ENCODE data around the gene FRMD8.
A peak's percentile ranks its signal among the peaks of the same experiment; 100 is the strongest.
"Not testable (repeated sequence)": the region's sequence is repeated elsewhere in the genome, so short reads cannot be mapped to it uniquely, and the experiment has no call there.

Gene FRMD8

DNA sequence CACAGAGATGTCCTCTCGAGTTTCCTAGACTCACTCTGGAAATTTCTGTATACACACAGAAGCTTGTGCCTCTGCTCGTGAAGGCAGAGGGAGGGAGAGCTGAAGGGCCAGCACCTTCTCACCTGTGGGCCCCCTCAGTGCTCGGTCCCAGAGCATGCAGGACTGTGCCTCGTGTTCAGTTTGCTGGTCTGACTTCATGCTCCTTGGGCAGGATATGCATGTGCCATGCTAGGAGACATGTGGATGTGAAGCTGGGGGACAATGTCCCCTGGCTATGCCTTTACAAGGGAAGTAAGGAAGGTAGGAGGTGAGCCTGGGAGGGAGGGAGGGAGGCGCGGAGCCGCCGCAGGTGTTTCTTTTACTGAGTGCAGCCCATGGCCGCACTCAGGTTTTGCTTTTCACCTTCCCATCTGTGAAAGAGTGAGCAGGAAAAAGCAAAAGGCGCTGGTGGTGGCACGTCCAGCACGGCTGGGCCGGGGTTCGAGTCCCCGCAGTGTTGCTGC, 58.7 kb downstream of the FRMD8 start:
- DNase-seq (ENCODE audit: low spot score in 2 of 2): no peak
- no peak overlapping the region for H3K4me3 Mint-ChIP-seq

DNA sequence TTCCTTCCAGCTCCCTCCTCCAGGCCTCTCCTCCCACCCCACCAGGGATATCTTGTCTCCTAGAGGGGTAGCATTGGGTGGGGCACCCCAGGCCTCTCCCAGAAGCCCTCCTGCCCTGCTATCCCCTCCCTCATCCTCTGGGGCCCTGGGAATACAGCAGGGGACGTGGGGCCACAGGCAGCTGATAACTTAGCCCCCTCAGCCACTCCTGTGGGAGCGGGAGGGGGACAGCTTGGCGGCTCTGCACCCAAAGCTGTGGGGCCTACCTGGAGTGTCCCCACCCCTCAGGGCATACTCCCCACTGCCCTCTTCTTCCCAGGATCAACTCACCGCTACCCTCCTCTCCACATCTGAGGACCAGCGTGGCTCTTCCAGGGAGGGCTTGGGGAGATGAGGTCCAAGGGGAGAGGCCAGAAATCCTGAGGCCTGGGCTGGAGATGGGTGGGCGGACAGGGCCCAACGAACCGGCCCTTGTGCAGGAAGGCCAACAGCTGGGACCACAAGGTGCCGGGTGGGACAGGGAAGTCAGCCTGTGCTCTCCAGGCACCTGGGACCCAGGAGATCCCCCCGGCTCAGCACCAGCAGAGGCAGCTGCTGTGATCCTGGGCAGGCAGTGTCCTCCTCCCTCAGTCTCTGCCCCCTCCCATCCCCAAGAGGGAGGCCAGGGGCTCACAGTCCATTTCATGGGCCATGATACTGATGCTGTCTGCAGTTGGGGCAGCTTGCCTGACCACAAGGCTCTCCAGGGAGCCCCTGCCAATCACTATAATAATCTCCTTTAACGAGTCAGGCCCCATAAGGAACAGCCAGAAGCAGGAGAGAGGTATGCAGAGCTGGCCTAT, 59.4 kb downstream of the FRMD8 start:
- Mint-ChIP-seq H3K4me1 (peaks cover 31% of the 10 kb centered on the region), H3K27ac (peak overlapping the region; percentile 63), H3K9me3 (no peaks in the 10 kb centered on the region), H3K4me3 (no peak overlapping the region), H3K27me3 (no peaks in the 10 kb centered on the region), H3K36me3 (peaks cover 7% of the 10 kb centered on the region)
- ATAC-seq (ENCODE audit: low read depth) (no peak), DNase-seq (ENCODE audit: low spot score in 2 of 2) (no peak)

More for the DNA sequence above, 58.7 kb downstream of the FRMD8 start:
- Mint-ChIP-seq H3K36me3 (peaks cover 5% of the 10 kb centered on the region), H3K27me3 (no peaks in the 10 kb centered on the region), H3K9me3 (no peaks in the 10 kb centered on the region), H3K4me1 (peaks cover 37% of the 10 kb centered on the region), H3K27ac (peak overlapping the region; percentile 92)
- ATAC-seq (ENCODE audit: low read depth): no peak

DNA sequence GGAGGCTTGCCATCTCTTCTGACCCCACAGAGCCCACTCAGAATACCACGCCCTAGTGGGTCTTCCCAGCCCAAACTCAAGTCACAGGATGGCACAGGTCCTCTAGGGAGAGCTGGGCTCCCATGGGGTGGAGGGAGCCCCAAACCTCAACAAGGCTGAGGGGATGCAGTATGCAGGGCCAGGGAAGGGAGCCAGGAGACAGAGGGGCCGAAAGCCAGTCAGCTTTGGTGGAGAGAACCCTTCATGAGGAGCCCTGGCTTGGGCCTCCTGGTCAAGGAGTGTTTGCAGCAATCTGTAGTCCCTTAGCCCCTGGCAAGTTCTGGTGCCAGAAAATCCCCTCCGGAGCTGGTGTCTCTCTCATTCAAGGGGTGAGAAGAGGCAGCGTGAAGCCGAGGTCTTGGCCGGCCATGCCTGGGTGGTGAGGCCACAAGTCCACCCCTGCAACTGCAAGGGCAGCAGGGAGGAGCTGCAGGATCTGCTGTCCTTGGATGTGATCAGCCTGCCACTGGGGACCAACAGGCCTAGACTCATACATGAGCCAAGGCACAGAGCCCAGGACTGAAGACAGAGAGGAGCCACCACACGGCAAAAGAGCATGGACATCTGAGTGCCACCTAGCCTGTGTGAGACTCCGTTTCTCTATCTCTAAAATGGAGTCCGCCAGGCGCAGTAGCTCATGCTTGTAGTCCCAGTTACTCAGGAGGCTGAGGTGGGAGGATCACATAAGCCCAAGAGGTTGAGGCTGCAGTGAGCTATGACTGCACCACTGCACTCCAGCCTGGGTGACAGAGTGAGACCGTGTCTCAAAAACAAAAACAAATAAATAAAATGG, 60.2 kb downstream of the FRMD8 start:
- H3K4me1 Mint-ChIP-seq: peaks cover 26% of the 10 kb centered on the region
- no peaks in the 10 kb centered on the region for H3K27me3 Mint-ChIP-seq
- no peaks in the 10 kb centered on the region for H3K9me3 Mint-ChIP-seq
- H3K36me3 Mint-ChIP-seq: peaks cover 7% of the 10 kb centered on the region
- H3K4me3 Mint-ChIP-seq: no peak overlapping the region
- DNase-seq (ENCODE audit: low spot score in 2 of 2) (no peak), ATAC-seq (ENCODE audit: low read depth) (no peak)
- peak overlapping the region; percentile 63 for H3K27ac Mint-ChIP-seq

DNA sequence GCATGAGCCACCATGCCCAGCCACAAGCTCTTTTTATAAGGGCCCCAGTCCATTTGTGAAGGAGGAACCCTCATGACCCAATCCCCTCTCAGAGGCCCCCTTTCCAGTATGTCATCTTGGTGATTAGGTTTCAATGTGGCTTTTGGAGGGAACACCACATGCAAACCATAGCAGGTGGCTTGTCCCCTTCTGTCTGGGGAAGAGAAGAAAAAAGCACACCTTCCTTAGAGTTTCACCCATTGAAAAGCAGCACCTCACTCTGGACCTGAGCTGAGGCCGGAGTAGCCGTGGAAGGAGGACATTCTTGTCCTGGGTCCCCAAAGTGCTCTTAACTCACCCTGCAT, 61.6 kb downstream of the FRMD8 start:
- ATAC-seq (ENCODE audit: low read depth) (no peak), DNase-seq (ENCODE audit: low spot score in 2 of 2) (no peak)
- Mint-ChIP-seq H3K36me3 (peaks cover 7% of the 10 kb centered on the region), H3K9me3 (no peaks in the 10 kb centered on the region), H3K4me3 (no peak overlapping the region), H3K4me1 (peaks cover 17% of the 10 kb centered on the region), H3K27me3 (no peaks in the 10 kb centered on the region), H3K27ac (no peak overlapping the region)

DNA sequence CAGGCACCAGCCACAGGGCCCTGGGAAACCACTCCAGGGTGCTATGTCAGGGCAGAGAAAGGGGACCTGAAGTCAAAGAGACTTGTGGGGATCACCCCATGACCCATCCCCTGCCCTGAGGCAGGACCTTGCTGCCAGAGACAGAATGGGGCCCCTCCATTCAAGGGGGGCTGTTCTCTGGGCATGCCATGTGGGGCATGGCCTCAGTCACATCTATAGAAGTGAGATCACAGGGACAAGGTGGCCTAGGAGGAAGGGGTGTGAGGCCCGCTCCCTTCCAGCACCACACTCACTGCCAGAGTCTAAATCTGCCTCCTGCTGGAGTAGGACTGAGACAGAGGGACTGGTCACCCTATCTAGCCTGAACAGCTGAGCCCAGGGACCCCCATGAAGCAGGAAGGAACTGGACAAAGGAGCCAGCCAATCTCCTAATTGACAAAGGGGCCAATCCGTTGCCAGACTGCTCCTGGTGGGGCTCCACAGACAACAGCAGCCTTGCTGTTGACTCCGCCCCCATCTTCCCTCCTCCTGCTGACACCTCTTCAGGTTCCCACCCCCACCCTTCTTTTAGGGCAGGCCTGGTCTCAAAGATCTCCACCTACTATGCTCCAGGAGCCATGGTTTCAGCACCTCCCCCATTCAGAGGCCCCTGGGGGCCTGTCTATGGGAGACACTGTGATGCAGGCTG, 62.1 kb downstream of the FRMD8 start:
- peaks cover 12% of the 10 kb centered on the region for H3K4me1 Mint-ChIP-seq
- peaks cover 7% of the 10 kb centered on the region for H3K36me3 Mint-ChIP-seq
- no peak overlapping the region for H3K4me3 Mint-ChIP-seq
- DNase-seq (ENCODE audit: low spot score in 2 of 2) (no peak), ATAC-seq (ENCODE audit: low read depth) (no peak)
- H3K27me3 Mint-ChIP-seq: no peaks in the 10 kb centered on the region
- no peaks in the 10 kb centered on the region for H3K9me3 Mint-ChIP-seq
- no peak overlapping the region for H3K27ac Mint-ChIP-seq

DNA sequence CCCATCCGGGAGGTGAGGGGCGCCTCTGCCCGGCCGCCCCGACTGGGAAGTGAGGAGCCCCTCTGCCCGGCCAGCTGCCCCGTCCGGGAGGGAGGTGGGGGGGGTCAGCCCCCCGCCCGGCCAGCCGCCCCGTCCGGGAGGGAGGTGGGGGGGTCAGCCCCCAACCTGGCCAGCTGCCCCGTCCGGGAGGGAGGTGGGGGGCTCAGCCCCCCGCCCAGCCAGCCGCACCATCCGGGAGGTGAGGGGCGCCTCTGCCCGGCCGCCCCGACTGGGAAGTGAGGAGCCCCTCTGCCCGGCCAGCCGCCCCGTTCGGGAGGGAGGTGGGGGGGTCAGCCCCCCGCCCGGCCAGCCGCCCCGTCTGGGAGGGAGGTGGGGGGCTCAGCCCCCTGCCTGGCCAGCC, 64.9 kb downstream of the FRMD8 start:
- not testable (repeated sequence) for H3K27me3 Mint-ChIP-seq; H3K36me3 Mint-ChIP-seq; DNase-seq (ENCODE audit: low spot score in 2 of 2); H3K27ac Mint-ChIP-seq; H3K4me3 Mint-ChIP-seq; ATAC-seq (ENCODE audit: low read depth); H3K9me3 Mint-ChIP-seq
- H3K4me1 Mint-ChIP-seq: peaks cover 13% of the 10 kb centered on the region

DNA sequence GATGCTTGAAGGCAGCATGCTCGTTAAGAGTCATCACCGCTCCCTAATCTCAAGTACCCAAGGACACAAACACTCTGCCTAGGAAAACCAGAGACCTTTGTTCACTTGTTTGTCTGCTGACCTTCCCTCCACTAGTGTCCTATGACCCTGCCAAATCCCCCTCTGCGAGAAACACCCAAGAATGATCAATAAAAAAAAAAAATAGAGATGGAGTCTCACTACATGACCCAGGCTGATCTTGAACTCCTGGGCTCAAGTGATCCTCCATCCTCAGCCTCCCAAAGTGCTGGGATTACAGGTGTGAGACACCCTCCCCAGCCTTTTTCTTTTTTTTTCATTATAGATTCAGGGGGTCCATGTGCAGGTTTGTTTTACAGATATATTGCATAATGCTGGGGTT, 65.8 kb downstream of the FRMD8 start:
- not testable (repeated sequence) for H3K27ac Mint-ChIP-seq; H3K36me3 Mint-ChIP-seq; DNase-seq (ENCODE audit: low spot score in 2 of 2); H3K4me3 Mint-ChIP-seq; H3K27me3 Mint-ChIP-seq; H3K9me3 Mint-ChIP-seq; ATAC-seq (ENCODE audit: low read depth)
- peaks cover 14% of the 10 kb centered on the region for H3K4me1 Mint-ChIP-seq

DNA sequence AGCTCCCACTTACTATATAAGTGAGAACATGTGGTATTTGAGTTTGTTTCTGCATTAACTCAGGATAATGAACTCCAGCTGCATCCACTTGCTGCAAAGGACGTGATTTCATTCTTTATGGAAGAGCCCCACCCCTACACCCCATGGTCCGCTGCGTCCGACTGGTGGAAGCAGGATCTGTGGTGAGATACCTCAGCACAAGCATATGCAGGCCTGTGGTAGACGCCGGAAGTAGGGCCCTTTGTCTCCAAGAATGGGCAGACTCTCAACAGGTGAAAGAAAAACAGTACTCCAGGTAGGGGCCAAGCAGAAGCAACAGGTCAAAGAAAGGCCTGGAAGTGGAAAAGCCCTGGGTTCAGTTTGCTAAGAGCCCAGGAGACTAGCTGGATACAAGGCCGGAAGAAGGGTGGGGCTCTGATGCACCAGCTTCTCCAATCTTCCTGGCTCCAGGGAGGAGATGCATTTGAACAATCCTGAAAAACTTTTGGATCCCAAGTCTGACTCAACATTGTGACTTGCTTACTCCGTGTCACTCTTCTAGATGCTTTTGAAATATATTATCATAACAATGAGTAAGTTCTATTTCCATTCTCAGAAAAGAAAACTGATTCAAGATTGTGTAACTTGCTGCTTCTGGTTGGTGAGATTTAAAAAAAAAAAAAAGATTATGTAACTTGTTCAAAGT, 66.5 kb downstream of the FRMD8 start:
- H3K4me3 Mint-ChIP-seq: no peak overlapping the region

DNA sequence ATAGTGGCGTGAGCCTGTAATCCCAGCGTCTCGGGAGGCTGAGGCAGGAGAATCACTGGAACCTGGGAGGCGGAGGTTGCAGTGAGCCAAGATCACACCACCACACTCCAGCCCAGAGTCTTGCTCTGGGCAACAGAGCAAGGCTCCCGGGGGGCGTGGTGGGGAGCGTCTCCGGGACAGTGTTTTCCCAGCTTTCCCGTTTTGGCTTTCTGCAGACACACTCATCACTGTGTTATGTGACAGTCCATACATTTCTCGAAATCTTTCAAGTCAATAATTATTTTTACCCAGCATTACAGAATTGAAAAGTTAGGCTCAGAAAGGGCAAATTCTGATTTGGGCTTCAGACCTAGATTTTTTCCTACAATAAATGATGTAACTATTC, 67.9 kb downstream of the FRMD8 start:
- H3K4me1 Mint-ChIP-seq: peaks cover 16% of the 10 kb centered on the region
- H3K27ac Mint-ChIP-seq: peak overlapping the region; percentile 91
- H3K36me3 Mint-ChIP-seq: peaks cover 2% of the 10 kb centered on the region
- no peaks in the 10 kb centered on the region for H3K27me3 Mint-ChIP-seq
- ATAC-seq (ENCODE audit: low read depth) (no peak), DNase-seq (ENCODE audit: low spot score in 2 of 2) (no peak)
- peak overlapping the region; percentile 95 for H3K4me3 Mint-ChIP-seq
- no peaks in the 10 kb centered on the region for H3K9me3 Mint-ChIP-seq

More for the DNA sequence above, 66.5 kb downstream of the FRMD8 start:
- Mint-ChIP-seq H3K27ac (no peak overlapping the region), H3K4me1 (peaks cover 16% of the 10 kb centered on the region), H3K9me3 (no peaks in the 10 kb centered on the region), H3K27me3 (no peaks in the 10 kb centered on the region), H3K36me3 (peaks cover 2% of the 10 kb centered on the region)
- ATAC-seq (ENCODE audit: low read depth) (no peak), DNase-seq (ENCODE audit: low spot score in 2 of 2) (no peak)

DNA sequence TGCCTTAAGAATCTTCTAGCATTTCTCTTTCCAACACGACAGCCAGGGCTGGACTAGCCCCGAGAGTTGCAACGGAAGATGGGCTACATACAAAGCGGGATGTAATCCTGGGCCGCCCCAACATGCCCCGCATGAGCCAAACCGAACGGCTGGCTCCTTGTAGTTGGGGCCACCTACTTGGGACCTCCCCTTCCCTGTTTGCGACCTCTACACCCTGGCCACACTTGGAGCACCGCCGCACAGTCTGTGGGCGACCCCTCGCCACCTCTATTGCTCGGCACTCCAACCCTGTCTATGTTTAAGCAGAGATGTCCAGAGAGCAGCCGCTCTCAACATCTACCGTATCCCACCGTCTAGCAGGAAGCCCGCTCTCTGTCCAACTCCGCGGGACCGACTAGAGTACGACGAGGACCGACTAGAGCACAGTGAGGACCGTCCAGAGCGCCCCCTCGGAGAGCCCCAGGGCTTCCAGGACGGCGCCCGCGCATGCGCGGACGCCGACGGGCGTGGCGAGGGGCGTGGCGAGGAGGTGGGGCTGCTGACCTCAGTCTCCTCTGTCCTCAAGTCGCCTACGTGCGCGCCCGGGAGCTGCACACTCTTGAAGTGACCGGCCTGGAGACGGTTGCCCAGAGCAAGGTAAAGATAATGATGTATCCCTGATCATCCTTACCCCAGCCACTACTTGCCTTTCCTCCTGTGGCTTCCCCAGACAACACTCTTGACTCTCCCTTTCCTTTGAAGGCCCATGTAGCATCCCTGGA, 68.4 kb downstream of the FRMD8 start:
- Mint-ChIP-seq H3K4me3 (peak overlapping the region; percentile 95), H3K36me3 (peaks cover 2% of the 10 kb centered on the region), H3K27ac (peak overlapping the region; percentile 91), H3K4me1 (peaks cover 19% of the 10 kb centered on the region), H3K9me3 (no peaks in the 10 kb centered on the region), H3K27me3 (no peaks in the 10 kb centered on the region)
- DNase-seq (ENCODE audit: low spot score in 2 of 2) (peak; percentile 71 to 77), ATAC-seq (ENCODE audit: low read depth) (peak; percentile 92)

DNA sequence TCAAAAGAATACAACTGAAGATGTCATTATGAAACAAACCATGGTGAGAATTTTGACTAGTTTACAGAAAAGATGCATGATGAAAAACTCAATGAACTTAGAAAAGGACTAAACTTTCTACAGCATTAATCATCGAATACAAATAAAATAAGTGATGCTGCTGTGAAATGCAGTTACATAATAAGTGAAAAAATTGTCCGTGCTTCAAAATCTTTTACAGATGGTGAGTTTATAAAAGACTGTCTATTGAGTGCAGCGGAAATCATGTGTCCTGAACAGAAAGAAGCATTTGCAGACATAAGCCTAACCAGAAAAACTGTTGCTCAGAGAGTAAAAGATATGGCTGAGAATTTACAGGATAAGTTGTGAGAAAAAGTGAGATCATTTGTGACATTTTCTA, 70.0 kb downstream of the FRMD8 start:
- Mint-ChIP-seq H3K4me1 (peaks cover 19% of the 10 kb centered on the region), H3K9me3 (no peaks in the 10 kb centered on the region), H3K4me3 (peak overlapping the region; percentile 73), H3K27me3 (no peaks in the 10 kb centered on the region), H3K36me3 (no peaks in the 10 kb centered on the region), H3K27ac (peak overlapping the region; percentile 36)
- DNase-seq (ENCODE audit: low spot score in 2 of 2) (no peak), ATAC-seq (ENCODE audit: low read depth) (no peak)

DNA sequence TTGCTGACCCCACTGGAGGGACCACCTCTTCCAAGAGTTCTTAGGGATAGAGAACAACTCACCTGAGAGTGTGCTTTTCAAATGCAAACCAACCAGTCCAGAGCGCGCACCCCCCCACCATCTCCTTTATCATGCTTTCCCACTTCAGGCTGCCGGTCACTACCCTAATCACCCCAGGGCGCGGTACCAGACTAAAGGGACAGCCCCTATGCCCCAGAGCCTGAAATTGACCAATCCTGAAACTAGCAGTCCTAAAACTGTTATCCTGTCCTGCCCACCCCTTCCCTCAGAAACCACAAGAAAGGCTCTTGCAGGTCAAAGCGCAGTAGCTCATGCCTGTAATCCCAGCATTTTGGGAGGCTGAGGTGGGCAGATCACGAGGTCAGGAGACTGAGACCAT, 73.1 kb downstream of the FRMD8 start:
- H3K36me3 Mint-ChIP-seq: no peaks in the 10 kb centered on the region
- H3K4me3 Mint-ChIP-seq: no peak overlapping the region
- ATAC-seq (ENCODE audit: low read depth) (no peak), DNase-seq (ENCODE audit: low spot score in 2 of 2) (no peak)
- H3K27ac Mint-ChIP-seq: no peak overlapping the region
- no peaks in the 10 kb centered on the region for H3K27me3 Mint-ChIP-seq
- H3K9me3 Mint-ChIP-seq: no peaks in the 10 kb centered on the region
- peaks cover 20% of the 10 kb centered on the region for H3K4me1 Mint-ChIP-seq

All from memory B cell (primary cell).